Hepatocyte (in vitro differentiated cells): ENCODE results near the gene SLC9A7. TPM values are rescaled to one million over a fixed set of nuclear protein-coding genes. Genes with fewer than 3 reads are reported as not detected.

ENCODE experiments used
- DNase-seq: peaks from one replicate; pipeline ENCODE4 v3.0.0-alpha.2; 2016; ENCODE audit warnings: low spot score
- H2AFZ ChIP-seq: fragments of 200-600 bp; sonication (generic); 2 replicates; pipeline ENCODE4 v1.6.0; 2016; ENCODE audit warnings: antibody characterized with exemption, mild to moderate bottlenecking
- H3K27ac ChIP-seq: fragments of 200-600 bp; sonication (generic); 2 replicates; pipeline ENCODE4 v1.5.1; 2016; ENCODE audit warnings: mild to moderate bottlenecking
- H3K27me3 ChIP-seq: fragments of 200-600 bp; sonication (generic); 2 replicates; pipeline ENCODE4 v1.6.1; 2016
- H3K36me3 ChIP-seq: fragments of 200-600 bp; sonication (generic); replicated peaks from 2 replicates; pipeline ENCODE4 v1.5.1; 2016; ENCODE audit warnings: low read depth; ENCODE audit not compliant: insufficient read depth
- H3K4me1 ChIP-seq: fragments of 200-600 bp; sonication (generic); 2 replicates; pipeline ENCODE4 v1.5.1; 2016; ENCODE audit warnings: mild to moderate bottlenecking, moderate library complexity; ENCODE audit not compliant: insufficient read depth
- H3K4me2 ChIP-seq: fragments of 200-600 bp; sonication (generic); 2 replicates; pipeline ENCODE4 v1.6.0; 2016
- H3K4me3 ChIP-seq: fragments of 200-600 bp; sonication (generic); 2 replicates; pipeline ENCODE4 v1.5.1; 2016; ENCODE audit warnings: mild to moderate bottlenecking
- H3K79me2 ChIP-seq: fragments of 200-600 bp; sonication (generic); 2 replicates; pipeline ENCODE4 v1.6.0; 2017; ENCODE audit warnings: mild to moderate bottlenecking
- H3K9me2 ChIP-seq: fragments of 200-600 bp; sonication (generic); replicated peaks from 2 replicates; pipeline ENCODE4 v1.6.0; 2017; ENCODE audit warnings: mild to moderate bottlenecking; ENCODE audit not compliant: insufficient read depth
- H3K9me3 ChIP-seq: fragments of 200-600 bp; sonication (generic); 2 replicates; pipeline ENCODE4 v1.5.1; 2016; ENCODE audit warnings: low read depth, mild to moderate bottlenecking
- H4K20me1 ChIP-seq: fragments of 200-600 bp; sonication (generic); 2 replicates; pipeline ENCODE4 v1.6.0; 2016; ENCODE audit warnings: mild to moderate bottlenecking; ENCODE audit not compliant: insufficient read depth, poor library complexity, severe bottlenecking
- CTCF ChIP-seq: fragments of 200-600 bp; sonication (generic); IDR thresholded peaks from 2 replicates; pipeline ENCODE4 v1.5.1; 2016; ENCODE audit warnings: antibody characterized with exemption, mild to moderate bottlenecking; ENCODE audit not compliant: poor library complexity
- EZH2 ChIP-seq: fragments of 200-600 bp; sonication (generic); IDR thresholded peaks from 2 replicates; pipeline ENCODE4 v1.6.1; 2016; ENCODE audit warnings: antibody characterized with exemption, mild to moderate bottlenecking, borderline replicate concordance
- EZH2phosphoT487 ChIP-seq: fragments of 200-600 bp; sonication (generic); IDR thresholded peaks from one replicate; pipeline ENCODE4 v1.6.1; 2018; ENCODE audit warnings: antibody characterized with exemption, mild to moderate bottlenecking, low read depth, moderate library complexity; ENCODE audit not compliant: unreplicated experiment, severe bottlenecking
- WGBS: methylation state at CpG from one replicate; pipeline ENCODE4 v1.1.6; 2016; ENCODE audit warnings: low lambda C conversion rate; ENCODE audit errors: missing lambda C conversion rate; 5-methylcytosine and 5-hydroxymethylcytosine counted together
- polyA plus RNA-seq: library from polyadenylated mRNA; unstranded; fragments of >200 nt; fragmentation: Nextera tagmentation; extraction: Ambion mirVana; gene quantifications from 2 replicates; pipeline ENCODE4 v1.2.1, GENCODE V29; 2016
- total RNA-seq: library from RNA; depleted of rRNA; stranded (reverse); fragments of >200 nt; gene quantifications from 2 replicates; pipeline ENCODE4 v1.2.3, GENCODE V29; 2014

Gene SLC9A7
- total and polyA plus RNA-seq, 2 experiments from 2014 or later: 3.6 to 8.1 TPM

DNA sequence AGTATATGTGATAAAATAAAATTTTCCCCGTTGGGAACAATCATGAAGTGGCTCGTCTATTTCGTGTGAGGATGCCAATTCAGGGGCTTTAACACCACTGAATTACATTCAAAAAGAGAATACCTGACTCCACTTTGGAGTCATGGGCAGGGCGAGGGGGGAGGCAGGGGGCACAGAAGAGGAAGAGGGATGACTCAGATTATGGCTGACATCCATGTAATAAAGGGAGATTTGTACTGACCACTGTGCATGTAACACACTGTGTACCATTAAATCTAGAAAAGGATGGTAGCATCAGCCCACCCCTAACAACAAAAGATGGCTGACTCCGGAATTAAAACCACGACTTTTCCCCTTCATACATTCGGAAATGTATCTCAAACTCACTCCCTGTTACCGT, 1.3 kb downstream of the SLC9A7 start:
- TF ChIP-seq EZH2phosphoT487: no peak
- no peak for TF ChIP-seq CTCF
- TF ChIP-seq EZH2: no peak
- Histone ChIP-seq H3K27ac (no peak overlapping the region), H3K4me3 (no peak overlapping the region), H2AFZ (no peak overlapping the region), H3K9me2 (no peaks in the 10 kb centered on the region), H3K27me3 (no peaks in the 10 kb centered on the region), H3K36me3 (no peaks in the 10 kb centered on the region), H3K4me1 (no peaks in the 10 kb centered on the region), H4K20me1 (no peaks in the 10 kb centered on the region), H3K9me3 (no peaks in the 10 kb centered on the region), H3K79me2 (no peaks in the 10 kb centered on the region), H3K4me2 (peak overlapping the region; percentile 78)
- WGBS: 73% methylated on average over 8 of the region's 8 CpGs
- no peak for DNase-seq

- no peak overlapping the region for H3K4me2 ChIP-seq
- H4K20me1 ChIP-seq: no peaks in the 10 kb centered on the region
- 58% methylated on average over 8 of the region's 8 CpGs for WGBS
- H2AFZ ChIP-seq: no peak overlapping the region
- no peaks in the 10 kb centered on the region for H3K4me1 ChIP-seq
- no peaks in the 10 kb centered on the region for H3K27me3 ChIP-seq
- H3K79me2 ChIP-seq: no peaks in the 10 kb centered on the region
- DNase-seq: no peak
- H3K9me2 ChIP-seq: no peaks in the 10 kb centered on the region
- no peaks in the 10 kb centered on the region for H3K36me3 ChIP-seq
- H3K9me3 ChIP-seq: no peaks in the 10 kb centered on the region
- H3K4me3 ChIP-seq: no peak overlapping the region
- TF ChIP-seq EZH2: no peak
- no peak for TF ChIP-seq EZH2phosphoT487
- no peak overlapping the region for H3K27ac ChIP-seq
Observed at GRCh38 chrX:46757052-46757451, 1.9 kb downstream of the SLC9A7 start.

DNA sequence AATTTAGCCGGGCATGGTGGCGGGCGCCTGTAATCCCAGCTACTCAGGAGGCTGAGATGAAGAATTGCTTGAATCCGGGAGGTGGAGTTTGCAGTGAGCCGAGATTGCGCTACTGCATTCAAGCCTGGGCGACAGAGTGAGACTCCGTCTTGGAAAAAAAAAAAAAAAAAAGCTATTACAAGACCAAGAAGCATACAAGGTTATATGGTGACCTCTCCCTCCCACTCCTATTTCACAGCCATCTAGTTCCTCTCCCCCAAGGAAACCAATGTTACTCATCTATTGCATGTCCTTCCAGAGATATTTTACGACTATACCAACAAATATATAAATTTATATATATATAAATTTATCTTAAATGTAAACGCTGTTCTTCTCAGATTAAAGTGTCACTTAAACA, 3.2 kb downstream of the SLC9A7 start:
- DNase-seq: no peak
- Histone ChIP-seq H3K4me2 (no peak overlapping the region), H3K79me2 (no peaks in the 10 kb centered on the region), H3K36me3 (no peaks in the 10 kb centered on the region), H3K9me2 (no peaks in the 10 kb centered on the region), H4K20me1 (no peaks in the 10 kb centered on the region), H2AFZ (no peak overlapping the region), H3K4me1 (no peaks in the 10 kb centered on the region), H3K4me3 (no peak overlapping the region), H3K27me3 (no peaks in the 10 kb centered on the region), H3K9me3 (no peaks in the 10 kb centered on the region), H3K27ac (no peak overlapping the region)
- 90% methylated on average over 10 of the region's 10 CpGs for WGBS
- TF ChIP-seq EZH2phosphoT487: no peak

- H3K27ac ChIP-seq: no peak overlapping the region
- H3K79me2 ChIP-seq: no peaks in the 10 kb centered on the region
Observed at GRCh38 chrX:46754586-46755061, 4.3 kb downstream of the SLC9A7 start.

More at GRCh38 chrX:46754586-46755061, 4.3 kb downstream of the SLC9A7 start:
- 64% methylated on average over 3 of the region's 3 CpGs for WGBS
- no peaks in the 10 kb centered on the region for H3K9me3 ChIP-seq
- H2AFZ ChIP-seq: no peak overlapping the region
- H3K9me2 ChIP-seq: no peaks in the 10 kb centered on the region
- TF ChIP-seq EZH2phosphoT487 (no peak), EZH2 (no peak), CTCF (no peak)
- no peaks in the 10 kb centered on the region for H3K36me3 ChIP-seq
- no peaks in the 10 kb centered on the region for H3K27me3 ChIP-seq
- no peak for DNase-seq
- no peak overlapping the region for H3K4me3 ChIP-seq
- no peaks in the 10 kb centered on the region for H3K4me1 ChIP-seq
- no peak overlapping the region for H3K4me2 ChIP-seq
- H4K20me1 ChIP-seq: no peaks in the 10 kb centered on the region
